ENCODE measurements around the gene CDKN1C. TPM values are rescaled to one million over a fixed set of nuclear protein-coding genes. Genes with fewer than 3 reads are reported as not detected.

The CDKN1C gene
- total RNA-seq, 4 donors from 2014 or later, result 14.3 to 50.9 (median 37.3) TPM

GRCh38 chr11:2883979-2884815 is 1.4 kb downstream of the CDKN1C start:
- TF ChIP-seq POLR2AphosphoS5 (IDR thresholded peaks at IDR 0.05), result no peak
- TF ChIP-seq CTCF (IDR thresholded peaks at IDR 0.05), result no peak
- no peak for TF ChIP-seq EP300 (IDR thresholded peaks at IDR 0.05)
- TF ChIP-seq POLR2A (IDR thresholded peaks at IDR 0.05), result no peak
- Histone ChIP-seq H3K27me3 (no peaks in the 10 kb centered on the region), H3K4me1 (peaks cover 41% of the 10 kb centered on the region), H3K9me3 (no peaks in the 10 kb centered on the region), H3K36me3 (no peaks in the 10 kb centered on the region), H3K27ac (peak overlapping the region; percentile 69), H3K4me3 (peak overlapping the region; percentile 75)
- WGBS, result 0% methylated on average over 11 of the region's 119 CpGs
- peak in 1 of 2 donors; percentile 82 for DNase-seq (ENCODE audit: low spot score in 2 of 2)

GRCh38 chr11:2883640-2883978 is 2.0 kb downstream of the CDKN1C start:
- TF ChIP-seq EP300 (IDR thresholded peaks at IDR 0.05), result no peak
- TF ChIP-seq POLR2AphosphoS5 (IDR thresholded peaks at IDR 0.05), result no peak
- TF ChIP-seq CTCF (IDR thresholded peaks at IDR 0.05), result no peak
- no peak for TF ChIP-seq POLR2A (IDR thresholded peaks at IDR 0.05)
- H3K4me1 ChIP-seq, result peaks cover 41% of the 10 kb centered on the region
- H3K4me3 ChIP-seq, result peak overlapping the region; percentile 75
- no peaks in the 10 kb centered on the region for H3K27me3 ChIP-seq
- DNase-seq (ENCODE audit: low spot score in 2 of 2), result no peak
- H3K36me3 ChIP-seq, result no peaks in the 10 kb centered on the region
- no peaks in the 10 kb centered on the region for H3K9me3 ChIP-seq
- WGBS, result 2% methylated on average over 14 of the region's 24 CpGs
- peak overlapping the region; percentile 69 for H3K27ac ChIP-seq

- peaks cover 34% of the 10 kb centered on the region for H3K4me1 ChIP-seq
- WGBS, result 74% methylated on average over 8 of the region's 11 CpGs
These were observed 3.0 kb downstream of the CDKN1C start for GRCh38 chr11:2882396-2883110.

GRCh38 chr11:2881981-2882375 is 3.6 kb downstream of the CDKN1C start:
- WGBS, result 63% methylated on average over 11 of the region's 12 CpGs
- no peak overlapping the region for H3K27ac ChIP-seq
- peaks cover 31% of the 10 kb centered on the region for H3K4me1 ChIP-seq
- TF ChIP-seq CTCF (IDR thresholded peaks at IDR 0.05) (no peak), EP300 (IDR thresholded peaks at IDR 0.05) (no peak), POLR2AphosphoS5 (IDR thresholded peaks at IDR 0.05) (no peak)
- H3K27me3 ChIP-seq, result no peaks in the 10 kb centered on the region
- no peak overlapping the region for H3K4me3 ChIP-seq
- no peaks in the 10 kb centered on the region for H3K9me3 ChIP-seq
- H3K36me3 ChIP-seq, result no peaks in the 10 kb centered on the region
- DNase-seq (ENCODE audit: low spot score in 2 of 2), result no peak

More at GRCh38 chr11:2882396-2883110, 3.0 kb downstream of the CDKN1C start:
- TF ChIP-seq POLR2AphosphoS5 (IDR thresholded peaks at IDR 0.05) (no peak), EP300 (IDR thresholded peaks at IDR 0.05) (no peak), POLR2A (IDR thresholded peaks at IDR 0.05) (no peak), CTCF (IDR thresholded peaks at IDR 0.05) (no peak)
- Histone ChIP-seq H3K27me3 (no peaks in the 10 kb centered on the region), H3K27ac (no peak overlapping the region), H3K36me3 (no peaks in the 10 kb centered on the region), H3K9me3 (no peaks in the 10 kb centered on the region), H3K4me3 (peak overlapping the region; percentile 75)
- no peak for DNase-seq (ENCODE audit: low spot score in 2 of 2)
